WI38 (cell line): ENCODE measurements around the gene KRTAP5-5.

Experiments
- H3K4me3 ChIP-seq: 2 replicates; pipeline ENCODE4 v1.5.1; 2011; ENCODE audit warnings: low read depth, mild to moderate bottlenecking, control low read depth, low read length
- TF ChIP-seq, protein P1 (sequence below): IDR thresholded peaks from 2 replicates; pipeline ENCODE4 v1.5.1; 2012; ENCODE audit warnings: low read depth, mild to moderate bottlenecking, control low read depth, low read length

Gene KRTAP5-5

GRCh38 chr11:1653541-1654387 is 24.2 kb downstream of the KRTAP5-5 start:
- TF ChIP-seq, protein P1, sequence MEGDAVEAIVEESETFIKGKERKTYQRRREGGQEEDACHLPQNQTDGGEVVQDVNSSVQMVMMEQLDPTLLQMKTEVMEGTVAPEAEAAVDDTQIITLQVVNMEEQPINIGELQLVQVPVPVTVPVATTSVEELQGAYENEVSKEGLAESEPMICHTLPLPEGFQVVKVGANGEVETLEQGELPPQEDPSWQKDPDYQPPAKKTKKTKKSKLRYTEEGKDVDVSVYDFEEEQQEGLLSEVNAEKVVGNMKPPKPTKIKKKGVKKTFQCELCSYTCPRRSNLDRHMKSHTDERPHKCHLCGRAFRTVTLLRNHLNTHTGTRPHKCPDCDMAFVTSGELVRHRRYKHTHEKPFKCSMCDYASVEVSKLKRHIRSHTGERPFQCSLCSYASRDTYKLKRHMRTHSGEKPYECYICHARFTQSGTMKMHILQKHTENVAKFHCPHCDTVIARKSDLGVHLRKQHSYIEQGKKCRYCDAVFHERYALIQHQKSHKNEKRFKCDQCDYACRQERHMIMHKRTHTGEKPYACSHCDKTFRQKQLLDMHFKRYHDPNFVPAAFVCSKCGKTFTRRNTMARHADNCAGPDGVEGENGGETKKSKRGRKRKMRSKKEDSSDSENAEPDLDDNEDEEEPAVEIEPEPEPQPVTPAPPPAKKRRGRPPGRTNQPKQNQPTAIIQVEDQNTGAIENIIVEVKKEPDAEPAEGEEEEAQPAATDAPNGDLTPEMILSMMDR, result no peak
- H3K4me3 ChIP-seq, result no peak overlapping the region

DNA sequence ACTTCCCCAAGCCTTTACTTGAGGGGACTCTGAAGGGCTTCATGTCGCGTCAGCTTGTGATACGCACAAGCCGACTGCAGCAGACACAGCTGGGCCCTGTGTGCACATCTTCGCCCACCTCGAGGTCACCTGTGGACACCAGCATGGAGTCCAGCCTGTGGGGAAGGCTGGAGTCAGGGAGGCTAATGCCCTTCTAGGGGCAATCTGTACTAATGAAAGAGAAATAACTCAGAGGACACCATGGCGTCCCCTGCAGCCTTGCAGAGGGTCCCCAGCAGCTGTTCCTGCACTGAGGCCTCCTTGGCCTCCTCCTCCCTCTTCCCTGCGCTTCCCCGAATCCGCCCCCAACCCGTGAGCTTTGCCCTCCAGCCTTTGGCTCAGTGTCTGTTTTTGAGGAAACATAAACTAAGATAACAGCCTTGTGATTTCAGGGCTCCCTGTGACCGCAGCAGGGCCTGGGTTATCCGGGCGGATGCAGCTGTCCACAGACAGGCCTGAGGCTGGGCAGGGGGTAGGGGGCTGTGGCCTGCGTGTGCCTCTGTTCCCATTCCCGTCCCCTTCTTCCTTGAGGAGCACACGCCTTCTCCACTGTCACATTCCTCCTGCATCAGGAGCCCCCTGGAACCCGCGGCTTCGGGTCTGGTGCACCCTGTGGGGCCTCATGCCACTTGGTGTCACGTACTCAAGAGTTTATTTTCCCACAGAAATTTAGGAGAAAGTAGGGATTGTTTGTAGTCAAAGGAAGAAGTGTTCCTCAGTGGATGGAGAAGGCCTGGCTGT is 25.0 kb downstream of the KRTAP5-5 start:
- H3K4me3 ChIP-seq, result no peak overlapping the region
- TF ChIP-seq, protein P1, result no peak

DNA sequence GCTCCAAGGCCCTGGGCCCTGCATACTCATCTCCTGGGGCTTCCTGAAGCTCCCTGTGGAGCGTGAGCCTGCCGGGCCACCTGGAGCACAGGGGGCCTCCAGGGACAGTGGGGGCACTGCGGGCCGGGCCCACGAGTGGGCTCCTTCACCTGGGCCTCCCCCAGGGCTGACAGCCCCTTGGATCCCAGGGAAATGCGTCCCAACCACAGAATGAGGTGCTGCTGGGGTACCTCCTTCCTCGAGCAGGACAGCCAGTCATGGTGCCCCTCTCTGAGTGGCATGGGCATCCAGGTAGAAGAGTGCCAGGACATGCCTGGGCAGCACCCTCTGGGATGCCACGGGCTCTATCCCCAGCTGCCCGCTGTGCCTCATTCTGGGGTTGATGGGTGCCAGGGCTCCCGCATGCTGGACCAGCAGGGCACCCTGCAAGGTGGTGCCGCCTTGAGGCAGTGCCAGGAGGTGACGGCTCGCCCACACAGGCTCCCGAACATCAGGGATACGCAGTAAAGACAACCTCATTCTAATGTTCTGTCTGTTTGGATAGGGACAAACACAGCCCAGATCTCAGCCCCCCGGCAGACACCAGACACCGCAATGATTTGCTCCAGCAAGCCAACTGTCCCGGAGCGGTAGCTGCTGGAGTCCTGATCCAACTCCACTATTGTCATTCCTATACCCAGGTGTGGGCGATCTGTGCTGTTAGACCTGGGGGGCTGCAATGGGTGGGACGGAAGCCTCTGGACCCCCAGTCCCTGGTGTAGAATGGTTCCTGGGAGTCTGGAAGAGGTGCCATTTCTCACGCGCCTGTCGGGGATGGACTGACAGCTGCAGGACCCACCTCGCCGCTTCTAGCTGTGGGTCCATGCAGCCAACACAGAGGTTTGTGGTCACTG is 25.8 kb downstream of the KRTAP5-5 start:
- TF ChIP-seq, protein P1, result no peak

DNA sequence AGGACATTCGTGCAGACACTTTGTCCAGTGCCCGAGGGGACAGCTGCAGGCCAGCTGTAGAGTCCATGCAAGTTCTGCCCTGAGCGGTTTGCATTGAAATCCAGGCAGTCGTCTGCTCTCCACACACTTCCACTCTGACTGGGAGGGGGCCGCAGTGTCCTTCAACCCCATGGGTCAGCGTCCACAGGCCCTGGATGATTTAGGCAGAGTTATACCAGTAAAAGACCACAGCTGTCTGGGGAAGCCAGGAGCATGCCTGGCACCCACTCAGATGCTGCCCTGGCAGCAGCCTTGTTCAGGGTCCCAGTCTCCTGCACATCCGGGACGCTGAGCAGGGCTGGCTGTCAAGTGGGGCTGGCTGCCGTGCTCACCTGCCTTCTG is 26.5 kb downstream of the KRTAP5-5 start:
- H3K4me3 ChIP-seq, result no peak overlapping the region
- TF ChIP-seq, protein P1, result no peak

More for the DNA sequence above, 25.8 kb downstream of the KRTAP5-5 start:
- H3K4me3 ChIP-seq, result no peak overlapping the region

GRCh38 chr11:1656670-1657069 is 27.1 kb downstream of the KRTAP5-5 start:
- no peak overlapping the region for H3K4me3 ChIP-seq
- TF ChIP-seq, protein P1, result no peak

DNA sequence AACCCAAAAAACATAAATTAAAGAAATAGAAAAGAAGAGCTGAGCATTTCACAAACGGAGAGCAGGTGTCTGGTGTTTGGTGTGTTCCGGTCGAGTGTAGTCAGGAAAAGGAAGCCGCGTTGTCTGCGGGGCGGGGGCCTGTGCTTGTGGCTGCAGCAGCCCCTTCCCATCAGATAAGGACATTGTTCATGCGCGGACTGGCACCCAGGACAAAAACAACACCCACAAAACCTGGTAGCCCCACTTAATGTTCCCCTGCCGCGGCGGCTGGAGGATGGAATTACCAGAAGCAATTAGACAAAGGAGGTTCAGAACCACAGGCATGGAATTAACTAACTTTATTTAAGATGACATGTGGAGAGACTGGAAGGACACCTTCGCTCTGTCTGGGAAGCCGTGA is 29.9 kb downstream of the KRTAP5-5 start:
- TF ChIP-seq, protein P1, result no peak
- no peak overlapping the region for H3K4me3 ChIP-seq
